ENCODE data around the gene CYP4Z1.
"Not testable (repeated sequence)": the region's sequence is repeated elsewhere in the genome, so short reads cannot be mapped to it uniquely, and the experiment has no call there.

CYP4Z1 gene

GRCh38 chr1:47031059-47031458, 36.0 kb upstream of the CYP4Z1 start:
- CTCF ChIA-PET = interaction anchor here (1.2 kb wide), 1 partner anchor 15 kb away, joined by 3 read pairs; no protein-coding TSS in a partner anchor
- DNase-seq (ENCODE audit: extremely low spot score) = no peak
- TF ChIP-seq CTCF (IDR thresholded peaks at IDR 0.05; ENCODE audit: control extremely low read depth, extremely low read depth, low read depth, missing control alignments) = no peak
- POLR2A ChIA-PET = no interaction called here

GRCh38 chr1:47031585-47031984, 35.4 kb upstream of the CYP4Z1 start:
- CTCF ChIA-PET = interaction anchor here (1.2 kb wide), 1 partner anchor 14 kb away, joined by 3 read pairs; no protein-coding TSS in a partner anchor
- POLR2A ChIA-PET = no interaction called here
- TF ChIP-seq CTCF (IDR thresholded peaks at IDR 0.05; ENCODE audit: control extremely low read depth, extremely low read depth, low read depth, missing control alignments) = no peak
- DNase-seq (ENCODE audit: extremely low spot score) = no peak

- ChIA-PET CTCF (no interaction called here), POLR2A (no interaction called here)
- DNase-seq (ENCODE audit: extremely low spot score) = no peak
- TF ChIP-seq CTCF (IDR thresholded peaks at IDR 0.05; ENCODE audit: control extremely low read depth, extremely low read depth, low read depth, missing control alignments) = no peak
Measured at GRCh38 chr1:47036764-47037163, 30.3 kb upstream of the CYP4Z1 start.

GRCh38 chr1:47059376-47059775, 7.7 kb upstream of the CYP4Z1 start:
- DNase-seq (ENCODE audit: extremely low spot score) = no peak
- ChIA-PET POLR2A (no interaction called here), CTCF (no interaction called here)
- TF ChIP-seq CTCF (IDR thresholded peaks at IDR 0.05; ENCODE audit: control extremely low read depth, extremely low read depth, low read depth, missing control alignments) = no peak

GRCh38 chr1:47069080-47069479, 2.0 kb downstream of the CYP4Z1 start:
- DNase-seq (ENCODE audit: extremely low spot score); POLR2A ChIA-PET: not testable (repeated sequence)

GRCh38 chr1:47069509-47069908, 2.5 kb downstream of the CYP4Z1 start:
- DNase-seq (ENCODE audit: extremely low spot score); POLR2A ChIA-PET; CTCF ChIA-PET: not testable (repeated sequence)

More at GRCh38 chr1:47069080-47069479, 2.0 kb downstream of the CYP4Z1 start:
- CTCF ChIA-PET = not testable (repeated sequence)

- CTCF ChIA-PET; POLR2A ChIA-PET; DNase-seq (ENCODE audit: extremely low spot score): not testable (repeated sequence)
- peak; percentile 59 for TF ChIP-seq CTCF (IDR thresholded peaks at IDR 0.05; ENCODE audit: control extremely low read depth, extremely low read depth, low read depth, missing control alignments)
Measured at GRCh38 chr1:47089356-47089755, 22.3 kb downstream of the CYP4Z1 start.

- POLR2A ChIA-PET; CTCF ChIA-PET; DNase-seq (ENCODE audit: extremely low spot score): not testable (repeated sequence)
Measured at GRCh38 chr1:47091476-47091875, 24.4 kb downstream of the CYP4Z1 start.

Measured in GM10248 (cell line).